Esophagus squamous epithelium (tissue), 4 donors: Measurements from ENCODE around the gene ELK3.

ENCODE experiments used
- CTCF ChIP-seq, 6 experiments: fragments of 450-650 bp in 4 of 6; fragments of 200-600 bp in 2 of 6; sonication (generic) in 2 of 6; IDR thresholded peaks; one replicate each; pipeline ENCODE4 v1.5.1; 2016 to 2019; ENCODE audit warnings: antibody characterized with exemption in 6 of 6, mild to moderate bottlenecking in 4 of 6, moderate library complexity in 4 of 6
- POLR2A ChIP-seq, 4 donors: fragments of 450-650 bp; IDR thresholded peaks; one replicate each; pipeline ENCODE4 v1.6.1; 2017; ENCODE audit warnings: antibody characterized with exemption in 4 of 4, mild to moderate bottlenecking in 4 of 4, moderate library complexity in 3 of 4

GRCh38 chr12:96226401-96226800 is 32.2 kb downstream of the ELK3 start:
- TF ChIP-seq CTCF (IDR thresholded peaks at IDR 0.05) = no peak
- TF ChIP-seq POLR2A (IDR thresholded peaks at IDR 0.05) = no peak
